H1 (cell line): Measurements from ENCODE around the gene PLEKHG2. TPM values are rescaled to one million over a fixed set of nuclear protein-coding genes. Genes with fewer than 3 reads are reported as not detected.

Experiments
- CTCF ChIA-PET: fragments of 300-600 bp; sonication (Branson Sonifier 250); formaldehyde crosslinking; loops from one replicate; lab custom pipeline; 2021; ENCODE audit not compliant: partially characterized antibody; lab: Charles Lee
- POLR2A ChIA-PET: fragments of 300-600 bp; sonication (Branson Sonifier 250); formaldehyde crosslinking; loops from one replicate; lab custom pipeline; 2021; ENCODE audit warnings: inconsistent platforms; ENCODE audit not compliant: partially characterized antibody; lab: Charles Lee
- DNase-seq, 2 experiments: peaks; one replicate each; pipeline versions ENCODE4 v3.0.0 to v3.0.0-alpha.2; 2010 to 2022; ENCODE audit warnings: low spot score in 2 of 2, low read depth in 1 of 2, mixed read lengths in 1 of 2
- FAIRE-seq: peaks from 2 replicates; lab custom pipeline; 2011; peaks lifted over from hg19 to GRCh38; lab: Jason Lieb, UNC
- H2AFZ ChIP-seq: 2 replicates; pipeline ENCODE4 v1.8.1; 2012; ENCODE audit warnings: low read length, inconsistent platforms
- H2AK5ac ChIP-seq: 2 replicates; pipeline ENCODE4 v1.6.1; 2013; ENCODE audit warnings: low read depth, low read length
- H2BK120ac ChIP-seq: replicated peaks from 2 replicates; pipeline ENCODE3; 2013; ENCODE audit warnings: low read depth, low read length, inconsistent platforms
- H2BK12ac ChIP-seq: 2 replicates; pipeline ENCODE4 v1.6.1; 2013; ENCODE audit warnings: low read depth, low read length
- H2BK15ac ChIP-seq: 2 replicates; pipeline ENCODE4 v1.6.1; 2013; ENCODE audit warnings: low read length
- H2BK20ac ChIP-seq: 2 replicates; pipeline ENCODE4 v1.6.1; 2013; ENCODE audit warnings: low read length
- H2BK5ac ChIP-seq: 2 replicates; pipeline ENCODE4 v1.6.1; 2013; ENCODE audit warnings: low read depth, low read length
- H3K14ac ChIP-seq: 2 replicates; pipeline ENCODE4 v1.6.1; 2013; ENCODE audit warnings: inconsistent platforms; ENCODE audit not compliant: insufficient read length
- H3K18ac ChIP-seq: 2 replicates; pipeline ENCODE4 v1.6.1; 2013; ENCODE audit warnings: low read length; ENCODE audit errors: extremely low read depth
- H3K23ac ChIP-seq: 2 replicates; pipeline ENCODE4 v1.6.1; 2013; ENCODE audit warnings: inconsistent platforms; ENCODE audit not compliant: insufficient read length
- H3K23me2 ChIP-seq: 2 replicates; pipeline ENCODE4 v1.6.1; 2013; ENCODE audit warnings: low read depth, low read length
- H3K27ac ChIP-seq: 2 replicates; pipeline ENCODE4 v1.6.1; 2011; ENCODE audit warnings: low read depth, low read length, inconsistent platforms
- H3K27me3 ChIP-seq, 4 experiments: replicated peaks in 1 of 4; 1 replicate in 1 of 4; 2 replicates in 3 of 4; pipeline versions ENCODE4 v1.6.1 to v1.8.1; 2011 to 2013; ENCODE audit warnings: low read length in 3 of 4, mild to moderate bottlenecking in 3 of 4, inconsistent platforms in 2 of 4, mixed read lengths in 2 of 4, moderate library complexity in 1 of 4; ENCODE audit not compliant: control insufficient read depth in 3 of 4, insufficient read depth in 3 of 4; ENCODE audit errors: extremely low read depth in 1 of 4
- H3K36me3 ChIP-seq, 4 experiments: 2 replicates each; pipeline versions ENCODE4 v1.6.1 to v1.8.1; 2011 to 2013; ENCODE audit warnings: mild to moderate bottlenecking in 4 of 4, low read length in 3 of 4, moderate library complexity in 2 of 4, control low read depth in 1 of 4, inconsistent platforms in 1 of 4; ENCODE audit not compliant: insufficient read depth in 4 of 4, control insufficient read depth in 2 of 4
- H3K4ac ChIP-seq: replicated peaks from 2 replicates; pipeline ENCODE3; 2013; ENCODE audit warnings: low read length, low read depth, mixed read lengths, inconsistent platforms; ENCODE audit not compliant: insufficient read length
- H3K4me1 ChIP-seq, 4 experiments: replicated peaks in 1 of 4; 1 replicate in 1 of 4; 2 replicates in 3 of 4; pipeline versions ENCODE4 v1.6.1 to v1.8.1; 2011 to 2013; ENCODE audit warnings: low read length in 3 of 4, inconsistent platforms in 2 of 4, mixed read lengths in 1 of 4; ENCODE audit not compliant: insufficient read depth in 4 of 4, control insufficient read depth in 3 of 4
- H3K4me2 ChIP-seq, 2 experiments: 2 replicates each; pipeline versions ENCODE4 v1.6.1 to v1.8.1; 2011 to 2013; ENCODE audit warnings: low read depth in 2 of 2, low read length in 2 of 2, control low read depth in 1 of 2, inconsistent platforms in 1 of 2, mild to moderate bottlenecking in 1 of 2; ENCODE audit not compliant: insufficient read depth in 1 of 2
- H3K4me3 ChIP-seq, 4 experiments: fragments of 200-600, 300-600 bp in 1 of 4; sonication (generic), shearing (Covaris generic), sonication (Bioruptor Twin) in 1 of 4; 2 replicates each; pipeline versions ENCODE4 v1.5.1 to v1.8.1; 2011 to 2016; ENCODE audit warnings: low read length in 4 of 4, low read depth in 3 of 4, control low read depth in 2 of 4, inconsistent platforms in 2 of 4, mild to moderate bottlenecking in 2 of 4, mixed read lengths in 1 of 4, moderate library complexity in 1 of 4; ENCODE audit not compliant: insufficient read depth in 2 of 4; ENCODE audit errors: extremely low read depth in 1 of 4
- H3K56ac ChIP-seq: replicated peaks from 2 replicates; pipeline ENCODE3; 2013; ENCODE audit warnings: low read depth, mild to moderate bottlenecking, mixed read lengths, low read length, inconsistent platforms; ENCODE audit not compliant: insufficient read length
- H3K79me1 ChIP-seq: 2 replicates; pipeline ENCODE4 v1.6.1; 2013; ENCODE audit warnings: low read depth, low read length, control low read depth
- H3K79me2 ChIP-seq, 2 experiments: 2 replicates each; pipeline versions ENCODE4 v1.6.1 to v1.8.1; 2012 to 2013; ENCODE audit warnings: low read length in 2 of 2, mild to moderate bottlenecking in 2 of 2, inconsistent platforms in 1 of 2; ENCODE audit not compliant: insufficient read depth in 2 of 2, control insufficient read depth in 1 of 2
- H3K9ac ChIP-seq, 4 experiments: replicated peaks in 1 of 4; 1 replicate in 1 of 4; 2 replicates in 3 of 4; pipeline versions ENCODE4 v1.6.1 to v1.8.1; 2011 to 2013; ENCODE audit warnings: low read depth in 3 of 4, low read length in 3 of 4, control low read depth in 2 of 4, mild to moderate bottlenecking in 2 of 4, moderate library complexity in 2 of 4, inconsistent platforms in 1 of 4; ENCODE audit errors: extremely low read depth in 1 of 4
- H3K9me3 ChIP-seq, 2 experiments: 2 replicates each; pipeline versions ENCODE4 v1.6.1 to v1.8.1; 2012 to 2013; ENCODE audit warnings: mild to moderate bottlenecking in 2 of 2, moderate library complexity in 2 of 2, control low read depth in 1 of 2, inconsistent platforms in 1 of 2, low read depth in 1 of 2, low read length in 1 of 2, mixed read lengths in 1 of 2; ENCODE audit not compliant: insufficient read depth in 2 of 2
- H4K20me1 ChIP-seq, 2 experiments: replicated peaks in 1 of 2; 2 replicates each; pipeline versions ENCODE3 to v1.8.1; 2011 to 2013; ENCODE audit warnings: inconsistent platforms in 2 of 2, low read length in 2 of 2, mild to moderate bottlenecking in 1 of 2; ENCODE audit not compliant: insufficient read depth in 2 of 2, control insufficient read depth in 1 of 2
- H4K5ac ChIP-seq: 2 replicates; pipeline ENCODE4 v1.6.1; 2013; ENCODE audit warnings: low read length, low read depth, mixed read lengths, inconsistent platforms; ENCODE audit not compliant: insufficient read length
- H4K8ac ChIP-seq: 2 replicates; pipeline ENCODE4 v1.8.0; 2013; ENCODE audit warnings: mild to moderate bottlenecking, moderate library complexity, low read length, inconsistent platforms; ENCODE audit not compliant: insufficient read depth; ENCODE audit errors: extremely low read depth
- H4K91ac ChIP-seq: replicated peaks from 2 replicates; pipeline ENCODE3; 2013; ENCODE audit warnings: low read length, mixed read lengths, inconsistent platforms; ENCODE audit not compliant: insufficient read length
- EZH2 ChIP-seq: fragments of 200-600 bp; sonication (generic); IDR thresholded peaks from 2 replicates; pipeline ENCODE4 v1.7.1; 2012; ENCODE audit warnings: low read depth, mild to moderate bottlenecking, moderate library complexity, low read length, inconsistent platforms; ENCODE audit not compliant: severe bottlenecking
- WGBS, 2 experiments: shearing (Covaris generic) in 1 of 2; methylation state at CpG; one replicate each; pipeline versions ENCODE4 v1.1.6 to v1.1.7; 2013 to 2015; ENCODE audit warnings: low lambda C conversion rate in 2 of 2, mixed read lengths in 2 of 2, inconsistent platforms in 1 of 2, low coverage in 1 of 2, missing lambda C conversion rate in 1 of 2; ENCODE audit not compliant: insufficient replicate concordance in 2 of 2, insufficient coverage in 1 of 2, insufficient read length in 1 of 2; ENCODE audit errors: extremely low coverage in 1 of 2, missing lambda C conversion rate in 1 of 2; 5-methylcytosine and 5-hydroxymethylcytosine counted together
- polyA plus RNA-seq, 7 experiments: library from polyadenylated mRNA; depleted of rRNA in 3 of 7; stranded (reverse) in 5 of 7; unstranded in 2 of 7; fragments of >200 nt in 5 of 7; fragments of 200-250 nt in 2 of 7; gene quantifications; 1 replicate in 5 of 7; 2 replicates in 1 of 7; 4 replicates in 1 of 7; pipeline versions ENCODE4 v1.2.1 to v1.2.3, GENCODE V29; 2011 to 2013; ENCODE audit warnings: missing spikeins in 2 of 7, mixed read lengths in 2 of 7
- total RNA-seq: library from RNA; stranded (reverse); fragmentation: NEBNext Ultra II Directional; extraction: Animal tissue kit (Norgen Biotek cat#: 25700); gene quantifications from 2 replicates; pipeline ENCODE4 v1.2.1, GENCODE V29; 2021

The PLEKHG2 gene
- total and polyA plus RNA-seq, 2 of the 8 experiments (the other 6 are each of a cell fraction or from before 2014, with no cell fraction given): 16.9 to 65.7 TPM

- Histone ChIP-seq H2BK12ac (no peak overlapping the region), H2AK5ac (no peak overlapping the region), H3K4me1 (peaks cover 6 to 24% (median 15%) of the 10 kb centered on the region in 4 experiments), H2BK15ac (no peak overlapping the region), H3K36me3 (peaks cover 0 to 3% (median 1%) of the 10 kb centered on the region in 4 experiments; a peak in 2 of 8 replicates), H3K4me3 (no peak overlapping the region), H2BK20ac (no peak overlapping the region), H4K91ac (no peak overlapping the region), H3K18ac (no peak overlapping the region), H3K4me2 (no peak overlapping the region), H3K27ac (no peak overlapping the region), H3K27me3 (no peaks in the 10 kb centered on the region), H3K23me2 (peaks cover 12% of the 10 kb centered on the region; the same call in 1 of the 2 replicates), H2BK5ac (no peak overlapping the region)
- FAIRE-seq: no peak
- TF ChIP-seq EZH2: no peak
- TF ChIP-seq, all 59 proteins: peak for 0
- H3K79me1 ChIP-seq: no peaks in the 10 kb centered on the region
- H4K20me1 ChIP-seq: peaks cover 2 to 7% of the 10 kb centered on the region in 2 experiments
- no peak overlapping the region for H4K8ac ChIP-seq
- H3K14ac ChIP-seq: no peak overlapping the region
- no peak overlapping the region for H3K4ac ChIP-seq
- WGBS, 2 experiments: 87% methylated on average over 4 of the region's 4 CpGs; no CpG with 5 or more reads in 1 of the 2 experiments
- H3K23ac ChIP-seq: no peak overlapping the region
- H2AFZ ChIP-seq: no peak overlapping the region
- H3K56ac ChIP-seq: no peak overlapping the region
- no peak overlapping the region for H2BK120ac ChIP-seq
- no peaks in the 10 kb centered on the region for H3K79me2 ChIP-seq
- no peak for DNase-seq
- CTCF ChIA-PET: interaction anchor here (1.0 to 9.5 kb wide), 5 partner anchors 8 to 19 kb away, joined by 3 to 128 read pairs (median 4); partner anchors contain the start of genes MED29, PAF1 and PLEKHG2
- H4K5ac ChIP-seq: no peak overlapping the region
- no peak overlapping the region for H3K9ac ChIP-seq
- no peaks in the 10 kb centered on the region for H3K9me3 ChIP-seq
- POLR2A ChIA-PET: interaction anchor here (1.1 to 14.3 kb wide), 8 partner anchors 6 to 58 kb away, joined by 3 to 234 read pairs (median 14); partner anchors contain the start of genes MED29, PAF1, PLEKHG2 and RPS16
Measured at GRCh38 chr19:39400061-39400460, 12.4 kb upstream of the PLEKHG2 start.
